Measurements from ENCODE around the gene SCGN. TPM values are rescaled to one million over a fixed set of nuclear protein-coding genes. Genes with fewer than 3 reads are reported as not detected.
A peak's percentile ranks its signal among the peaks of the same experiment; 100 is the strongest.

SCGN gene
- polyA plus RNA-seq, 3 donors, result not detected

DNA sequence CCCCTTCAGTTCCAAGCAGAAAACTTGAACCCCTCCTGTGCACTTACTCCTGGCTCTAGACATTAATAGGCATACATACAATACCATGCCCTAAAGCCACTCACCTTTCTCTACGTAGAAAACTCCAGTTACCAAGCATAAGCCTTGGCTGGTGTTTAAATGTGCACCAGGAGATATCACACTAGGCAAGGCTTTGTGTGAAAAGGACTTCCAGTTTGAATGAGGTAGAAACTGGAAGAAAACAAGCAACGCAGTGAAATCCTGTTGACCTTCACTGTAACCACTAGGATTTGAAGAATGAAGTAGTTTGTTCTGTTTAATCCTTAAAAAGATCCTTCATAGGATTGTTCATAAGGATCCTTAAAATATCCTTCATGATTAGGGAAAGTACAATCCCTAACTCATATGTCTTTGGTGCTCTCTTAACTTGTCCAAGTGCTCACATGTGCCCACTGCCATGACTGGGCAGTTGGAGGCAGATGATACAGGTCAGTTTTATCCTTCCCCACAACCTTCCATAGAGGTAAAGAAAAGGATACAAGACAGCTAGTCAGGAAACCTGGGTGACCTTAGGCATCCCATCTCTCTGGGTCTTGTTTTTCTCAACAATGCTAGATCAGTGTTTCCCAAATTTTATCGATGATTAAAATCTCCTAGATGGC lies 9.2 kb upstream of the SCGN start:
- H3K27me3 Mint-ChIP-seq (ENCODE audit: low read depth in 3 of 3), result peaks cover 13 to 35% (median 13%) of the 10 kb centered on the region in 3 donors
- intact Hi-C loops (cut with micrococcal nuclease), result no loop called here

DNA sequence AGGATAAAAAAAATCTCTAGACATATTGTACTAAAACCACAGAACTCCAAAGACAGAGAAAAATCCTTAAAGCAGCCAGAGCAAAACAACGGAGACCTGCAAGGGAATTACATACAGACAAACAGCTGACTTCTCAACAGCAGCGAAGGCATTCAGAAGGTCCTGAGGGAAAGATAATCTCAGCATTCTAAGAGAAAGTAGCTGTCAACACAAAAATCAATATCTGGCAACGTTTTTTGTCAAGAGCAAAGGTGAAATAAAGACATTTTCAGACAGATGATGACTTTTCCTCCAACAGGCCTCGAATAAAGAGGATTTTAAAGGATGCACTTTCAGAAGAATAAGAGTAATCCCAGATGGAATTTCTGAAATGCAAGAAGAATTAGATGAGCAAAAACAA lies 6.1 kb upstream of the SCGN start:
- TF ChIP-seq, protein P1, sequence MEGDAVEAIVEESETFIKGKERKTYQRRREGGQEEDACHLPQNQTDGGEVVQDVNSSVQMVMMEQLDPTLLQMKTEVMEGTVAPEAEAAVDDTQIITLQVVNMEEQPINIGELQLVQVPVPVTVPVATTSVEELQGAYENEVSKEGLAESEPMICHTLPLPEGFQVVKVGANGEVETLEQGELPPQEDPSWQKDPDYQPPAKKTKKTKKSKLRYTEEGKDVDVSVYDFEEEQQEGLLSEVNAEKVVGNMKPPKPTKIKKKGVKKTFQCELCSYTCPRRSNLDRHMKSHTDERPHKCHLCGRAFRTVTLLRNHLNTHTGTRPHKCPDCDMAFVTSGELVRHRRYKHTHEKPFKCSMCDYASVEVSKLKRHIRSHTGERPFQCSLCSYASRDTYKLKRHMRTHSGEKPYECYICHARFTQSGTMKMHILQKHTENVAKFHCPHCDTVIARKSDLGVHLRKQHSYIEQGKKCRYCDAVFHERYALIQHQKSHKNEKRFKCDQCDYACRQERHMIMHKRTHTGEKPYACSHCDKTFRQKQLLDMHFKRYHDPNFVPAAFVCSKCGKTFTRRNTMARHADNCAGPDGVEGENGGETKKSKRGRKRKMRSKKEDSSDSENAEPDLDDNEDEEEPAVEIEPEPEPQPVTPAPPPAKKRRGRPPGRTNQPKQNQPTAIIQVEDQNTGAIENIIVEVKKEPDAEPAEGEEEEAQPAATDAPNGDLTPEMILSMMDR (IDR thresholded peaks at IDR 0.05), result no peak
- no peak overlapping the region for H3K4me3 ChIP-seq (replicated peaks in 1 of 3; ENCODE audit: low read depth in 2 of 3, low read length in 3 of 3)
- Mint-ChIP-seq H3K36me3 (no peaks in the 10 kb centered on the region), H3K27me3 (ENCODE audit: low read depth in 3 of 3) (peaks cover 17 to 51% (median 17%) of the 10 kb centered on the region in 3 donors), H3K9me3 (peaks cover 0 to 6% (median 0%) of the 10 kb centered on the region in 7 donors), H3K4me3 (peak overlapping the region in 1 of 2 donors; percentile 22), H3K4me1 (no peaks in the 10 kb centered on the region), H3K27ac (no peak overlapping the region)
- H3K27ac ChIP-seq (ENCODE audit: low read depth in 1 of 2, low read length in 2 of 2), result no peak overlapping the region
- intact Hi-C loops (cut with micrococcal nuclease), result no loop called here
- 20% methylated on average over 1 of the region's 4 CpGs for whole genome bisulfite sequencing (ENCODE audit: insufficient coverage)
- no peak overlapping the region for H2AFZ ChIP-seq (ENCODE audit: insufficient read depth, low read depth, low read length, poor library complexity, severe bottlenecking)
- no peaks in the 10 kb centered on the region for H3K9me3 ChIP-seq (replicated peaks in 1 of 2; ENCODE audit: control insufficient read depth in 1 of 2, insufficient read depth in 1 of 2, low read length in 2 of 2)
- H3K79me2 ChIP-seq (ENCODE audit: insufficient read depth, low read length), result no peaks in the 10 kb centered on the region
- no peak for DNase-seq
- H3K4me2 ChIP-seq (replicated peaks; ENCODE audit: extremely low read depth, low read length, poor library complexity, severe bottlenecking), result no peak overlapping the region
- no peaks in the 10 kb centered on the region for H3K4me1 ChIP-seq (ENCODE audit: control insufficient read depth in 1 of 2, insufficient read depth in 2 of 2, low read length in 2 of 2)
- H3K9ac ChIP-seq (ENCODE audit: insufficient read depth, low read length, poor library complexity, severe bottlenecking), result no peak overlapping the region
- H3K27me3 ChIP-seq (ENCODE audit: control insufficient read depth in 2 of 2, insufficient read depth in 2 of 2, low read length in 2 of 2), result peaks cover 33 to 50% of the 10 kb centered on the region in 2 donors
- no peaks in the 10 kb centered on the region for H3K36me3 ChIP-seq (replicated peaks in 1 of 2; ENCODE audit: control insufficient read depth in 1 of 2, insufficient read depth in 2 of 2, low read length in 2 of 2)
- no peaks in the 10 kb centered on the region for H4K20me1 ChIP-seq (ENCODE audit: insufficient read depth, low read length)

More for the DNA sequence above, 9.2 kb upstream of the SCGN start:
- WGBS (ENCODE audit: insufficient coverage), result no CpG with 5 or more reads among the region's 3 CpGs
- no peak overlapping the region for H3K27ac Mint-ChIP-seq
- H3K4me3 ChIP-seq (replicated peaks in 1 of 3; ENCODE audit: low read depth in 2 of 3, low read length in 3 of 3), result no peak overlapping the region
- no peaks in the 10 kb centered on the region for H3K79me2 ChIP-seq (ENCODE audit: insufficient read depth, low read length)
- H3K27me3 ChIP-seq (ENCODE audit: control insufficient read depth in 2 of 2, insufficient read depth in 2 of 2, low read length in 2 of 2), result peaks cover 17 to 27% of the 10 kb centered on the region in 2 donors
- no peaks in the 10 kb centered on the region for H3K36me3 Mint-ChIP-seq
- no peak overlapping the region for H3K4me3 Mint-ChIP-seq
- TF ChIP-seq, protein P1 (IDR thresholded peaks at IDR 0.05), result no peak
- H4K20me1 ChIP-seq (ENCODE audit: insufficient read depth, low read length), result no peaks in the 10 kb centered on the region
- no peaks in the 10 kb centered on the region for H3K4me1 ChIP-seq (ENCODE audit: control insufficient read depth in 1 of 2, insufficient read depth in 2 of 2, low read length in 2 of 2)
- no peak for DNase-seq
- no peak overlapping the region for H3K9ac ChIP-seq (ENCODE audit: insufficient read depth, low read length, poor library complexity, severe bottlenecking)
- no peak overlapping the region for H3K27ac ChIP-seq (ENCODE audit: low read depth in 1 of 2, low read length in 2 of 2)
- H2AFZ ChIP-seq (ENCODE audit: insufficient read depth, low read depth, low read length, poor library complexity, severe bottlenecking), result no peak overlapping the region
- no peaks in the 10 kb centered on the region for H3K36me3 ChIP-seq (replicated peaks in 1 of 2; ENCODE audit: control insufficient read depth in 1 of 2, insufficient read depth in 2 of 2, low read length in 2 of 2)
- H3K9me3 ChIP-seq (replicated peaks in 1 of 2; ENCODE audit: control insufficient read depth in 1 of 2, insufficient read depth in 1 of 2, low read length in 2 of 2), result no peaks in the 10 kb centered on the region
- no peak overlapping the region for H3K4me2 ChIP-seq (replicated peaks; ENCODE audit: extremely low read depth, low read length, poor library complexity, severe bottlenecking)
- no peaks in the 10 kb centered on the region for H3K4me1 Mint-ChIP-seq
- peaks cover 0 to 6% (median 0%) of the 10 kb centered on the region in 7 donors for H3K9me3 Mint-ChIP-seq

Measured in CD14-positive monocyte (primary cell).